Fibroblast of the conjunctiva (primary cell): ENCODE results near the gene STK17A.
"Not testable (repeated sequence)": the region's sequence is repeated elsewhere in the genome, so short reads cannot be mapped to it uniquely, and the experiment has no call there.

Experiments used
- DNase-seq: peaks from one replicate; pipeline ENCODE4 v3.0.0-alpha.2; 2010; ENCODE audit warnings: low read depth

STK17A gene

DNA sequence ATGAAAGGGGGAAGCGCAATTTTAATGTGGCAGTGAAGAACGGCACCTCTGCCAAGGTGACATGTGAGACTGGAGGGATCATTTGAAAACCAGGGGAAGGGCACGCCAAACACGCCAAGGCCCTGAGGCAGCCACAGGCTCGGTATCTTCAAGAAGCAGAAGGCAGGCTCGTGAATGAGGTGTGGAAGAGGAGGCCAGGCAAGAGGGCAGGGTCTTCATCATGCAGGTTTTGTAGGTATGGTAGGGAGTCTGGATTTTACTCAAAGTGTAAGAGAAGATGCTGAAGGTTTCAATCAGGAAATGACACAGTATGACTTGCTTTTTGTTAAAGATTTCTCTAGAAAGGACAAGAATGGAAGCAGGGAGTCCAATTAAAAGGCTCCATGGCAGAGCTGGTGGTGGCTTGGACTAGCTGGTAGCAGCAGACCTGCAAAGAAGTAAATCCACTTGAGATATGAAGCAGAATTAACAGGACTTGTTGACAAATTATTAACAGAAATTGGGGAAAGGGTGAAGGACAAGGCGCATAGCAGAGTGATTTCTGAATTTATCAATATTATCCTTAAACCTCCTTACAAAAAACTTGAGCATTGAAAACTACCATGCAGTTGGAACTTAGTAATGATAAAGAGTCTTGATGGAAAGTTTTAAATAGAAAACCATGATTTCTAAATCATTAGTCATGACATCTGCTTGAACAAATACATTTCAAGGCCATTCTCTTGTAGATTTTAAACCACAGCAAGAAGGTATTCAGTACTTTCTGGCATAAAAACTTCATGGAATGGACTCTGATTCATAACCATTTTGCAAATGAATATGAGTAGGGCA, 76.0 kb downstream of the STK17A start:
- DNase-seq = peak; percentile 49

DNA sequence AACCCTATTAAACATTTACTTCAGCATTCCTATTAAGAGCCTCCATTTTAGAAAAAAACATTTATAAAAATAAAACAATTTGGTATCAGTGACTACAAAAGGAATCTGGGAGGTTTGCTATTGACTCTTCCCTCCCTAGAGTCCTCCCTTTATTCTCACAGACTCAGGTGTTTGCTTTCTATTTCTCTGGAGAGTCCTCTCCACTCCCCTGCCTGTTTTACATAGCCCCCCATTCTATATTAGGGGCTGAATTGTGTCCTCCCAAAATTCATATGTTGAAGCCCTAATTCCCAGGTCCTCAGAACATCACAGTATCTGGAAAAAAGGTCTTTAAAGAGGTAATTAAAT, 76.6 kb downstream of the STK17A start:
- no peak for DNase-seq

DNA sequence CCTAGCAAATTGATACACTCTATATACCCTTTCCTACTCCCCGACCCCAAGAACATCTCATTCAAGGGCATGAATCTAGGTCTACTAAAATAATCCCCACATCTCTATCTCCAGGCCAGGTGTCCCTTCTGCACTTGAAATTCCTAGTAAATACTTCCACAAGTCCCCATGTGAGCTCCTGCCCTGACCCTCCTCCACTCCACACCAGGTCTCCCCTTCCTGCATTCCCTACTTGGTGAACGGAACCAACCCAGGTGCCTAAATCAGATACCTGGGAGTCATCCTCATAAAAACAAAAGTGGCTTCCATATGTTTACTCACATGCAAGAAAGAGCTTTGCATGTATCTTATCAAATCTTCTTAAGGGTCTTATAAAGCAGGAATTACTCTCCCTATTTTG, 77.2 kb downstream of the STK17A start:
- no peak for DNase-seq

DNA sequence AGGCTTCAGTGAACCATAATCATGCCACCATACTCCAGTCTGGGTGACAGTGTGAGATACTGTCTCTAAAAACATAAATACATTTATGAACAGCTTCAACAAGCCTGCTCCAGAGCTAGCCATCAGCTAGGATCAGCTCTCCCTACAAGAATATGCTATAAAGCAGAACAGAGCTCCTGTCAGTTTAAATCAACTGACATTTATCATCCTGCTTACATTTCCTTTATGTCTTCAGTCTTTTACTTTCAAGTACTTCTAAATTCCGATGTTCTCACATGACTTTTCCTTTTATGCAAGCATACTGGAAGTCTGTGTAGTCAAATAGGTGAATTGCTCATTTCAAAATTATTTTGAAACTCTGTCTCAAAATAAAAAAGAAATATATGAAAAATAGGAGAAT, 81.8 kb downstream of the STK17A start:
- no peak for DNase-seq

DNA sequence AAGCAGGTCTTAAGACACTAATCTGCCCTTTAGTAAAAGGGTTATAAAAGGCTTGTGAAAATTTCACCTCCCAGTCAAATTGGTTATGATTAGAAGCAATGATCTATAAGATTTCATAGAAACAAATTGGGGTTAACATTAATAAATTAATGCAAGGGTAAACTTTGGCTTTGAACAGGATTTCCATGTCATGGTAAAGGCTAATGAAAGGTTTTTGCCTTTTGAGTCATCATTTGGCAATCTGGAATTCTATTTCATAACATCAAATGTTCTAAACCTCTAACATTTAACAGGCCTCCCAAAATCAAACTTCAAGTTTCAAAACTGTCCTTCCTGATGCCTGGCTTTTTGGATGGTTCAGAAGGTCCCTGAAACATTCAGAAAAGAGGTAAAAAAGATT, 84.0 kb downstream of the STK17A start:
- no peak for DNase-seq

DNA sequence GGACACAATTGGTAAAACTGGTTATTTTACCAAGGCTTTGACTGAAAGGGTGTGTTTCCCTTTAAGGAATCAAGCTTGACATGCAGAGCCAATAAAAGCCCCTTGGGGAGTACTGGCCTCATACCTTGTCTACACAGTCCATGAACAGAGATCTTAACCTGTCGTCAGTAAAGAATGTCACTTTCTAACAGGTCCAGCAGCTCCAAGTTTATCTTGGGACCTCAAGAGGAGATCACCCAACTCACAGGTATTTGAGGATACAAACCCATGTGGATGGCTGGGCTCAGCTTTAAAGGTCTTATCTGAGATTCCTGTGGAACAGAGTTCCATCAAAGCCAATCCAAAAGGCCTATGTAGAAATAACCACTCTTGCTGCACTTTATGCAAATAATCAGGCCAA, 85.1 kb downstream of the STK17A start:
- DNase-seq = no peak

DNA sequence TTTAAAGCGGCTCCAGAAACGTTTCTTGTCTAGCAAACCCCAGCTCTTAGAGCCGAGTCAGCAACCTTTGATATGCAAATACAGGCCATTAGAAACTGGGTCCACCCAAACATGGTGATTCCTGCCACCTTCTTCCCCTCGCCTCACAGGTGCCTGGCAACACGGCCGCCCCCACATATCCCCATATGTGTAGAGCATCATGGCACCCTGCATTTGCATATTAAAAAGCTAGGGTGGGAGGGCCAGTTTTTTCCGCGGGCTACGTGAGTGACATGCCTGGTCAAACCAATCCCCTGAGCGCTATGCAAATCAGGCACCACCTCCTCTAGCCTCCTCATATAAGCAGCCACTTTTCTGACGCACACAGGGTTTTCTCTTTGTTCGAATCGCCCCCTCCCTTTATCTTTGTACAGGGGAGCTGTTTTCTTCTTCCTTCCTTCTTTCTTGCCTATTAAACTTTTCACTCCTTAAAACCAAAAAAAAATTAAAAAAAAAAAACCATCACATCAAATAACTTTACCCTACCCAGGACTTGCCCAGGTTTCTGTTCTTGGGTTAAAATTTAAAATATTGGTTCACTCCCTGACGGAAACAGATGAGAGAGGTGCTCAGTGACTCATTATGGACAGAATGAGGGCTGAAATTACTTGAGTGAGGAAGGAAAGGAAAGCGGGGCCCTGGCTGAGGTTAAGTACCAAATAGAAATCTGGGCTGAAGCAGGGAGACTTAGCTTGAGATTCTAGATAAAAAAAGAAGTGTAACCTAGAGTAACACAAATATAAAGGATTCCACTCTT, 86.6 kb downstream of the STK17A start:
- no peak for DNase-seq

DNA sequence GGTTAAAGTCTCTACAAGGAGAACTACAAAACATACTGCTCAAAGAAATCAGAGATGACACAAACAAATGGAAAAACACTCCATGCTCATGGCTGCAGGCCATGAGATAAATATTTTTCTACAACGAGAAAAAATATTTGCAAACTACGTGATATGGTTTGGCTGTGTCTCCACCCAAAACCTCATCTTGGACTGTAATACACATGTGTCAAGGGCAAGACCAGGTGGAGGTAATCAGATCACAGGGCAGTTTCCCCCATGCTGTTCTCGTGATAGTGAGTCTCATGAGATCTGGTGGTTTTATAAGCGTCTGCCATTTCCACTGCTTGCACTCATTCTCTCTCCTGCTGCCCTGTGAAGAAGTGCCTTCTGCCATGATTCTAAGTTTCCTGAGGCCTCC, 88.6 kb downstream of the STK17A start:
- DNase-seq = no peak

DNA sequence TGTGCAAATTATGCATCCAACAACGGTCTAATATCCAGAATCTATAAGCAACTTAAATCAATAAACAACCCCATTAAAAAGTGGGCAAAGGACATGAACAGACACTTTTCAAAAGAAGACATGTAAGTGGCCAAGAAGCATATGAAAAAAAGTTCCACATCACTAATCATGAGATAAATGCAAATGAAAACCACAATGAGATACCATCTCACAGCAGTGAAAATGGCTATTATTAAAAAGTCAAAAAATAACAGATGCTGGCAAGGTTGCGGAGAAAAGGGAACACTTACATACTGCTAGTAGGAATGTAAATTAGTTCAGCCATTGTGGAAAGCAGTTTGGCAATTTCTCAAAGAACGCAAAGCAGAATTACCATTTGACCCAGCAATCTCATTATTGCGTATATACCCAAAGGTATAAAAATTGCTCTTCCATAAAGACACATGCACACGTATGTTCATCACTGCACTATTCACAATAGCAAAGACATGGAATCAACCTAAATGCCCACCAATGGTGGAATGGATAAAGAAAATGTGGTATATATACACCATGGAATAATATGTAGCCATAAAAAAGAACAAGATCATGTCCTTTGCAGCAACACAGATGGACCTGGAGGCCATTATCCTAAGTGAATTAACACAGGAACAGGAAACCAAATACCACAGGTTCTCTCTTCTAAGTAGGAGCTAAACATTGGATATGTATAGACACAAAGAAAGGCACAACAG, 90.5 kb downstream of the STK17A start:
- not testable (repeated sequence) for DNase-seq

DNA sequence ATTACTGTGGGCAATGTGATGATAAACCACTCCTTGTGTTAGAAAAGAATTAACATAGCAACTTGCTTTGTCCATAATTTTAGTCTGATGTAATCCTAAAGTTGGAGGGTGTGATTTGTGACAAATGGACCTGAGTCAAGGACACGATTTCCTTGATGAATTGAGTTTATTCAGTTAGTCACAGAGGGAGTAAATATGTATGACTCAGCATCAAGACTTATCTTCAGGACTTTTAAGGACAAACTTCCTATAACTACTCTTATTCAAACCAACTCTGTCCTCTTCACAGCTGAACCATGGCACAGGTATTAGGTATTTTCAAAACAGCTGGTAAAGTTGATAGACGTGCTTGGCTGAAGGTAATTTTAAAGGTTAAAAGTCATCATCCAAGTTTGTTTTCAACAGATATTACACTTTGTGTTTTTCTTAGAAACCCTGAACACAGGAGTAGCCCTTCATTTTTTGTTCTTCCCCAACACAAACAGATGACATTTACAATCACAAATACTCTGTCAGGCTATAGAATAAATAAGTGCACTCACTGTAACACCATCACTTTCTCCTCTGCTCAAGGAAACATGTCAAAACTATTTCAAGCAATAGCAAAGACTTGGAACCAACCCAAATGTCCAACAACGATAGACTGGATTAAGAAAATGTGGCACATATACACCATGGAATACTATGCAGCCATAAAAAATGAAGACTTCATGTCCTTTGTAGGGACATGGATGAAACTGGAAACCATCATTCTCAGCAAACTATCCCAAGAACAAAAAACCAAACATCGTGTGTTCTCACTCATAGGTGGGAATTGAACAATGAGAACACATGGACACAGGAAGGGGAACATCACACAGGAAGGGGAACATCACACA, 91.9 kb downstream of the STK17A start:
- peak; percentile 36 for DNase-seq
